Natural killer cell (primary cell): ENCODE results near the gene BTBD1. TPM values are rescaled to one million over a fixed set of nuclear protein-coding genes. Genes with fewer than 3 reads are reported as not detected.

Experiments
- ATAC-seq, 3 donors: fragments of 150-1000 bp in 2 of 3; fragments of 200-7000 bp in 1 of 3; cut with Tn5 transposase; 1 replicate in 1 of 3; 2 replicates in 2 of 3; pipeline ENCODE4 v1.10.0; 2021; ENCODE audit warnings: mild to moderate bottlenecking in 2 of 3, moderate library complexity in 2 of 3
- DNase-seq, 2 donors: peaks; one replicate each; pipeline versions ENCODE4 v3.0.0 to v3.0.0-alpha.2; 2013 to 2021; ENCODE audit warnings: mixed read lengths in 1 of 2
- H3K27ac ChIP-seq: one replicate; pipeline ENCODE4 v1.5.1; 2013; ENCODE audit warnings: mild to moderate bottlenecking, low read length
- H3K27me3 ChIP-seq: one replicate; pipeline ENCODE4 v1.6.1; 2013; ENCODE audit warnings: low read length; ENCODE audit not compliant: control insufficient read depth, insufficient read depth
- H3K36me3 ChIP-seq: one replicate; pipeline ENCODE4 v1.6.1; 2013; ENCODE audit warnings: low read length; ENCODE audit not compliant: control insufficient read depth, insufficient read depth
- H3K4me1 ChIP-seq: one replicate; pipeline ENCODE4 v1.6.1; 2013; ENCODE audit warnings: low read length; ENCODE audit not compliant: control insufficient read depth, insufficient read depth
- H3K4me3 ChIP-seq: one replicate; pipeline ENCODE4 v1.5.1; 2013; ENCODE audit warnings: low read length
- H3K9me3 ChIP-seq: one replicate; pipeline ENCODE4 v1.6.1; 2013; ENCODE audit warnings: low read length; ENCODE audit not compliant: control insufficient read depth, insufficient read depth
- H3K27ac Mint-ChIP-seq, 2 donors: one replicate each; pipeline ENCODE4 v1.8.0; 2022; ENCODE audit warnings: mild to moderate bottlenecking in 2 of 2, mixed read lengths in 2 of 2, moderate library complexity in 1 of 2
- H3K27me3 Mint-ChIP-seq, 2 donors: one replicate each; pipeline ENCODE4 v1.8.0; 2022; ENCODE audit warnings: low read depth in 2 of 2, mixed read lengths in 2 of 2
- H3K36me3 Mint-ChIP-seq: one replicate; pipeline ENCODE4 v1.8.0; 2022; ENCODE audit warnings: mixed read lengths
- H3K4me1 Mint-ChIP-seq, 2 donors: one replicate each; pipeline ENCODE4 v1.8.0; 2022; ENCODE audit warnings: mixed read lengths in 2 of 2
- H3K4me3 Mint-ChIP-seq: one replicate; pipeline ENCODE4 v1.8.0; 2022; ENCODE audit warnings: mild to moderate bottlenecking, moderate library complexity, mixed read lengths
- H3K9me3 Mint-ChIP-seq, 2 donors: one replicate each; pipeline ENCODE4 v1.8.0; 2022; ENCODE audit warnings: mixed read lengths in 2 of 2
- WGBS: methylation state at CpG from one replicate; pipeline ENCODE4 v1.1.7; 2013; ENCODE audit warnings: missing lambda C conversion rate; ENCODE audit not compliant: insufficient coverage; 5-methylcytosine and 5-hydroxymethylcytosine counted together
- intact Hi-C: fragments of 100-400 bp; cut with micrococcal nuclease; formaldehyde crosslinking; loops from one replicate; pipeline ENCODE4 v1.14.2; 2022
- total RNA-seq, 4 donors: library from RNA; stranded (reverse); fragments of 120-200 nt in 1 of 4; gene quantifications; one replicate each; pipeline versions ENCODE4 v1.2.3 to v1.2.4, GENCODE V29; 2013 to 2022
- TF ChIP-seq, protein P1 (sequence below): fragments of 200-600 bp; IDR thresholded peaks from one replicate; pipeline ENCODE4 v1.8.0; 2022; ENCODE audit warnings: antibody characterized with exemption

The BTBD1 gene
- total RNA-seq, 3 donors from 2014 or later (not counting 1 experiment from before 2014, with no cell fraction given), result 42.5 to 54.4 (median 54.0) TPM

- H3K36me3 Mint-ChIP-seq, result no peaks in the 10 kb centered on the region
- no peak overlapping the region for H3K4me3 Mint-ChIP-seq
- intact Hi-C loops, result no loop called here
- no peaks in the 10 kb centered on the region for H3K4me1 ChIP-seq
- peaks cover 2% of the 10 kb centered on the region for H3K27me3 ChIP-seq
- H3K4me1 Mint-ChIP-seq, result peaks cover 0 to 8% of the 10 kb centered on the region in 2 donors
- H3K27ac ChIP-seq, result no peak overlapping the region
- H3K9me3 ChIP-seq, result no peaks in the 10 kb centered on the region
- H3K27ac Mint-ChIP-seq, result no peak overlapping the region
- no peaks in the 10 kb centered on the region for H3K36me3 ChIP-seq
- ATAC-seq (no peak), DNase-seq (no peak)
- TF ChIP-seq, protein P1, sequence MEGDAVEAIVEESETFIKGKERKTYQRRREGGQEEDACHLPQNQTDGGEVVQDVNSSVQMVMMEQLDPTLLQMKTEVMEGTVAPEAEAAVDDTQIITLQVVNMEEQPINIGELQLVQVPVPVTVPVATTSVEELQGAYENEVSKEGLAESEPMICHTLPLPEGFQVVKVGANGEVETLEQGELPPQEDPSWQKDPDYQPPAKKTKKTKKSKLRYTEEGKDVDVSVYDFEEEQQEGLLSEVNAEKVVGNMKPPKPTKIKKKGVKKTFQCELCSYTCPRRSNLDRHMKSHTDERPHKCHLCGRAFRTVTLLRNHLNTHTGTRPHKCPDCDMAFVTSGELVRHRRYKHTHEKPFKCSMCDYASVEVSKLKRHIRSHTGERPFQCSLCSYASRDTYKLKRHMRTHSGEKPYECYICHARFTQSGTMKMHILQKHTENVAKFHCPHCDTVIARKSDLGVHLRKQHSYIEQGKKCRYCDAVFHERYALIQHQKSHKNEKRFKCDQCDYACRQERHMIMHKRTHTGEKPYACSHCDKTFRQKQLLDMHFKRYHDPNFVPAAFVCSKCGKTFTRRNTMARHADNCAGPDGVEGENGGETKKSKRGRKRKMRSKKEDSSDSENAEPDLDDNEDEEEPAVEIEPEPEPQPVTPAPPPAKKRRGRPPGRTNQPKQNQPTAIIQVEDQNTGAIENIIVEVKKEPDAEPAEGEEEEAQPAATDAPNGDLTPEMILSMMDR, result no peak
- H3K27me3 Mint-ChIP-seq, result peaks cover 14 to 36% of the 10 kb centered on the region in 2 donors
- WGBS, result 85% methylated on average over 3 of the region's 5 CpGs
- H3K9me3 Mint-ChIP-seq, result no peaks in the 10 kb centered on the region
- no peak overlapping the region for H3K4me3 ChIP-seq
These were observed 15.8 kb upstream of the BTBD1 start for GRCh38 chr15:83082730-83083386.

- intact Hi-C loops, result no loop called here
- Mint-ChIP-seq H3K27ac (no peak overlapping the region), H3K4me1 (peaks cover 0 to 8% of the 10 kb centered on the region in 2 donors), H3K27me3 (peaks cover 18 to 30% of the 10 kb centered on the region in 2 donors), H3K4me3 (no peak overlapping the region), H3K9me3 (no peaks in the 10 kb centered on the region), H3K36me3 (no peaks in the 10 kb centered on the region)
- no peak overlapping the region for H3K27ac ChIP-seq
- no peak for ATAC-seq
- H3K4me1 ChIP-seq, result no peaks in the 10 kb centered on the region
- DNase-seq, result no peak
- H3K9me3 ChIP-seq, result no peaks in the 10 kb centered on the region
- TF ChIP-seq, protein P1, result no peak
- no peaks in the 10 kb centered on the region for H3K36me3 ChIP-seq
- WGBS, result 89% methylated on average over 3 of the region's 5 CpGs
- H3K27me3 ChIP-seq, result peaks cover 2% of the 10 kb centered on the region
- no peak overlapping the region for H3K4me3 ChIP-seq
These were observed 14.4 kb upstream of the BTBD1 start for GRCh38 chr15:83081256-83082014.

GRCh38 chr15:83078712-83079111 lies 11.7 kb upstream of the BTBD1 start:
- Histone ChIP-seq H3K27me3 (peaks cover 2% of the 10 kb centered on the region), H3K36me3 (no peaks in the 10 kb centered on the region), H3K27ac (no peak overlapping the region), H3K4me1 (no peaks in the 10 kb centered on the region), H3K9me3 (peaks cover under 1% of the 10 kb centered on the region), H3K4me3 (no peak overlapping the region)
- Mint-ChIP-seq H3K4me1 (peaks cover 0 to 8% of the 10 kb centered on the region in 2 donors), H3K36me3 (no peaks in the 10 kb centered on the region), H3K27me3 (peaks cover 26 to 37% of the 10 kb centered on the region in 2 donors), H3K9me3 (no peaks in the 10 kb centered on the region), H3K4me3 (no peak overlapping the region), H3K27ac (no peak overlapping the region)
- DNase-seq, result no peak
- intact Hi-C loops, result no loop called here
- ATAC-seq, result no peak
- TF ChIP-seq, protein P1, result no peak
- WGBS, result 90% methylated on average over 7 of the region's 7 CpGs
